Ascending aorta (tissue), 2 donors: ENCODE results near the gene LENG9. TPM values are rescaled to one million over a fixed set of nuclear protein-coding genes. Genes with fewer than 3 reads are reported as not detected.

Experiments
- DNase-seq, 2 donors: peaks; one replicate each; pipeline ENCODE4 v3.0.0-alpha.2; 2019; ENCODE audit warnings: low spot score in 2 of 2
- H3K27ac ChIP-seq, 2 donors: fragments of 200-600 bp; sonication (generic); one replicate each; pipeline ENCODE4 v1.5.1; 2016 to 2017; ENCODE audit warnings: mild to moderate bottlenecking in 1 of 2
- H3K27me3 ChIP-seq: fragments of 200-600 bp; sonication (generic); one replicate; pipeline ENCODE4 v1.5.1; 2017
- H3K36me3 ChIP-seq, 2 donors: fragments of 200-600 bp; sonication (generic); one replicate each; pipeline ENCODE4 v1.5.1; 2016
- H3K4me1 ChIP-seq, 2 donors: fragments of 200-600 bp; sonication (generic); one replicate each; pipeline ENCODE4 v1.5.1; 2016 to 2017; ENCODE audit warnings: mild to moderate bottlenecking in 1 of 2
- H3K4me3 ChIP-seq, 2 donors: fragments of 200-600 bp; sonication (generic); one replicate each; pipeline ENCODE4 v1.5.1; 2016 to 2017; ENCODE audit warnings: mild to moderate bottlenecking in 1 of 2
- H3K9me3 ChIP-seq, 2 donors: fragments of 200-600 bp; sonication (generic); one replicate each; pipeline ENCODE4 v1.5.1; 2016
- intact Hi-C: fragments of 100-400 bp; cut with DNase I; formaldehyde crosslinking; loops from one replicate; pipeline ENCODE4 v1.15.1; 2023
- total RNA-seq: library from RNA; depleted of rRNA; stranded (reverse); fragments of >200 nt; gene quantifications from one replicate; pipeline ENCODE4 v1.1.0, GENCODE V29; 2016
- TF ChIP-seq, protein P1 (sequence below), 3 experiments: fragments of 200-600 bp in 2 of 3; fragments of 450-650 bp in 1 of 3; sonication (generic) in 2 of 3; IDR thresholded peaks; one replicate each; pipeline ENCODE4 v1.5.1; 2016 to 2019; ENCODE audit warnings: antibody characterized with exemption in 3 of 3, mild to moderate bottlenecking in 1 of 3, moderate library complexity in 1 of 3

LENG9 gene
- total RNA-seq, 1 donor from 2014 or later: 10.1 TPM

DNA sequence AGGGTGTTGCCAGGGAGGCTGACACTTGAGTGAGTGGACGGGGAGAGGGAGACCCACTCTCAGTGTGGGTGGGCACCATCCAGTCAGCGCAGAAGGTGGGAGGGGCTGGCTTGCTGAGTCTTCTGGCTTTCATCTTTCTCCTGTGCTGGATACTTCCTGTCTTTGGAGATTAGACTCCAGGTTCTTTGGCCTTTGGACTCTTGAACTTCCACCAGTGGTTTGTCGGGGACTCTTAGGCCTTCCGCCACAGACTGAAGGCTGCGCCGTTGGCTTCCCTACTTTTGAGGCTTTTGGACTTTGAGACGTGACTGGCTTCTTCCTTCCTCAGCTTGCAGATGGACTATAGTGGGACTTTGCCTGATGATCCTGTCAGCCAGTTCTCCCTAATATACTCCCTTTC, 18.8 kb downstream of the LENG9 start:
- TF ChIP-seq, protein P1, sequence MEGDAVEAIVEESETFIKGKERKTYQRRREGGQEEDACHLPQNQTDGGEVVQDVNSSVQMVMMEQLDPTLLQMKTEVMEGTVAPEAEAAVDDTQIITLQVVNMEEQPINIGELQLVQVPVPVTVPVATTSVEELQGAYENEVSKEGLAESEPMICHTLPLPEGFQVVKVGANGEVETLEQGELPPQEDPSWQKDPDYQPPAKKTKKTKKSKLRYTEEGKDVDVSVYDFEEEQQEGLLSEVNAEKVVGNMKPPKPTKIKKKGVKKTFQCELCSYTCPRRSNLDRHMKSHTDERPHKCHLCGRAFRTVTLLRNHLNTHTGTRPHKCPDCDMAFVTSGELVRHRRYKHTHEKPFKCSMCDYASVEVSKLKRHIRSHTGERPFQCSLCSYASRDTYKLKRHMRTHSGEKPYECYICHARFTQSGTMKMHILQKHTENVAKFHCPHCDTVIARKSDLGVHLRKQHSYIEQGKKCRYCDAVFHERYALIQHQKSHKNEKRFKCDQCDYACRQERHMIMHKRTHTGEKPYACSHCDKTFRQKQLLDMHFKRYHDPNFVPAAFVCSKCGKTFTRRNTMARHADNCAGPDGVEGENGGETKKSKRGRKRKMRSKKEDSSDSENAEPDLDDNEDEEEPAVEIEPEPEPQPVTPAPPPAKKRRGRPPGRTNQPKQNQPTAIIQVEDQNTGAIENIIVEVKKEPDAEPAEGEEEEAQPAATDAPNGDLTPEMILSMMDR (IDR thresholded peaks at IDR 0.05): no peak
- H3K27ac ChIP-seq: no peak overlapping the region
- no peak for DNase-seq
- H3K4me3 ChIP-seq: no peak overlapping the region
- H3K9me3 ChIP-seq: no peaks in the 10 kb centered on the region
- no peaks in the 10 kb centered on the region for H3K27me3 ChIP-seq
- intact Hi-C loops: loop anchor here (5.0 to 10.0 kb wide), 3 partner anchors 577 to 1870 kb away; partner anchors contain the start of genes MYADM and ZSCAN5A
- H3K4me1 ChIP-seq: peaks cover 0 to 9% of the 10 kb centered on the region in 2 donors
- peaks cover 0 to 21% of the 10 kb centered on the region in 2 donors for H3K36me3 ChIP-seq

DNA sequence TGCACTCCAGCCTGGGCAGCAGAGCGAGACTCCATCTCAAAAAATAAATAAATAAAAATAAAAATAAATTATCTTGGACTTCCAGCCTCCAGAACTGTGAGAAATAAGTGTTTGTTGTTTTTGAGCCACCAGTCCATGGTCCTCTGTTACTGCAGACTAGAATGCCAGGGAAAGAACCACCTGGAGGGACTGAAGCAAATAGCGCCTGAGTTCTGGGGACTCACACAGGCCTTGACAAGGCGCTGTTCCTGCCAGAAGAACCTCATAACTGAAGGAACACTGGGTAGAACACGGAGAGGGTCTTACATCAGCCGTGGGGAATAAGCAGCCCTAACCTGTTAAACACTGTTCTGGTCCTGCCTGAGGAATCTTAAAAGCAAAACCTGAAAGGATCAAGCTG, 22.9 kb downstream of the LENG9 start:
- Histone ChIP-seq H3K4me1 (no peaks in the 10 kb centered on the region), H3K27ac (no peak overlapping the region), H3K27me3 (no peaks in the 10 kb centered on the region), H3K4me3 (no peak overlapping the region), H3K36me3 (peaks cover 0 to 17% of the 10 kb centered on the region in 2 donors), H3K9me3 (no peaks in the 10 kb centered on the region)
- intact Hi-C loops: loop anchor here (10.0 kb wide), 1 partner anchor 1874 kb away; the partner anchor contains the start of gene ZSCAN5A
- DNase-seq: no peak
- TF ChIP-seq, protein P1 (IDR thresholded peaks at IDR 0.05): no peak

DNA sequence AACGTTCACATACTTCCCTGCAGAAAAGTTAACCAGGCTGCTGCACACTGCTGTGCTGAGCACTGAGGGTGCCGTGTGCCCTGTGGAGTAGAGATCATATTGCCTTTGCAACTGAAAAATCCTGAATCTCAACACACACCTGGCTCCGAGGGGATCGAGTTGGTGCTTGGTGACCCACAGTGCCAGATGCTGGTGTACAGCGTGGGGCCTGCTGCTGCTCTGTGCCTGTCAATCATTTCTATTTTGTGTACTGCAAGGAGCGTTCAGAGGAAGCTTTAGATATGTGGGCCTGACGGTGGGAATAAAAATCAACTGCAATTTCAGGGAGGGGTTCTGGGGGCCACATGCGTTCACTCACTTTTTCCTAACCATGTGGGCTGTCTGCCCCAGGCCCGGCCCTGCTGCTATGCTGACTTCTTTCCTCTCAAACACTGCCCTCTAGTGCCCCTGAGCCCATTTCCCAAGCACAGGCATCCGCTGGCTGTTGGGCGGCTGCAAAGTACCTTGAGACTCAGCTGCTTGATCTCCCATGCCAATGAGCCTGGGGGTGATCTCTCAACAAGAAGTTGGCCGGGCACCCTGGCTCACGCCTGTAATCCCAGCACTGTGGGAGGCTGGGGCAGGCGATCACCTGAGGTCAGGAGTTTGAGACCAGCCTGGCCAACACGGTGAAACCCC, 24.3 kb downstream of the LENG9 start:
- no peak for DNase-seq

DNA sequence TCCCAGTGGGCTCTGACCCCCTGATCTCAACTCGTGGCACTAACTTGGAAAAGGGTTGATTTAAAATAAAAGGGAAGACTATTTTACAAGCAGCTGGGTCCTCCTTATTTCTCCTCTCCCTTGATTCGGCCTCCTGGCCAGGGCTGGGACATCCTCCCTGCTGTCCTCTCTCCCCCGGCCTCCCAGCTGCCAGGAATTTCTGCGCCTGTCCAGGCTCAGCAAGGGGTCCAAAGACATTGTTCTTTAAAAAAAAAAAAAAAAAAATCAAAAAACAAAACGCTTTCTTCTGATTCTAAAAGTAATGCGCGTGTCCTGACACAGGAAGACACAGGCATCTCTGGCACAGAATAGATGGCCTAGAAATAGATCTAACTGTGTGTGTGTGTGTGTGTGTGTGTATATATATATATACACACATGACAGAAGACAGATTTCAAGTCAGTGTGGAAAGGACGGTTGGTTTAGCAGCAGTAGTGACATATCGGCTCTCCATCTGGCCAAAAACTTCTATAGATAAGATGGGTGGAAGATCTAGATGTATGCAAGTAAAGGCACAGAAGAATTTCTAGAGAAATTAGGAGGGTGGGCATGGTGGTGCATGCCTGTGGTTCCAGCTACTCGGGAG, 26.8 kb downstream of the LENG9 start:
- intact Hi-C loops: no loop called here

More for the DNA sequence above, 24.3 kb downstream of the LENG9 start:
- no peaks in the 10 kb centered on the region for H3K9me3 ChIP-seq
- peaks cover 0 to 8% of the 10 kb centered on the region in 2 donors for H3K36me3 ChIP-seq
- TF ChIP-seq, protein P1 (IDR thresholded peaks at IDR 0.05): peak in 2 of 3 experiments; percentile 12 to 18
- H3K27me3 ChIP-seq: no peaks in the 10 kb centered on the region
- H3K4me1 ChIP-seq: no peaks in the 10 kb centered on the region
- no peak overlapping the region for H3K4me3 ChIP-seq
- intact Hi-C loops: no loop called here
- H3K27ac ChIP-seq: no peak overlapping the region

DNA sequence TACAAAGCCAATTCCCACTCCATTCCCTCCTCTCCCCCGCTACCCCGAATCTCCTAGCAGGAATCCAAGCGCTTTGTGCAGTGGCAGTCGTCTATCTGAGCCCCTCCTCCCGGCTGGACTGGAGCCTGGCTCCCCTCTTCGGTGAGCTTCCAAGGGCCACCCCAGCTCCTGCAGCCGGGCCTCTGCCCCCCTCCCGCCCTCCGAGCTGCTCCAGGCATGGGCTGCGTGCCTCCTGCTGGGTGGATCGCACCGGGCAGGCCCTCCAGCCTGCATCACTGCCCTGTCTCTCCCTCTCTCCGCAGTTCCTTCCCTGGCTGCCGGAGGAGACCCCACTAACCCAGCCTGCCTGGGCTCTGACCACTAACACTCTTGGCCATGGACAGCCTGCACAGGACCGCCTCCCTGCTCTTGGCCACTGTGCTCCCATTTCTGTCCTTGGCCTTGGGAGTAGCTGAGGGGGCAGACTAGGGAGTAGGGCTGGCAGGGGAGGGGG, 27.5 kb downstream of the LENG9 start:
- Histone ChIP-seq H3K4me1 (no peaks in the 10 kb centered on the region), H3K27ac (no peak overlapping the region), H3K36me3 (no peaks in the 10 kb centered on the region), H3K4me3 (no peak overlapping the region), H3K9me3 (no peaks in the 10 kb centered on the region), H3K27me3 (no peaks in the 10 kb centered on the region)
- DNase-seq: no peak
- intact Hi-C loops: no loop called here
- TF ChIP-seq, protein P1 (IDR thresholded peaks at IDR 0.05): no peak

More for the DNA sequence above, 26.8 kb downstream of the LENG9 start:
- TF ChIP-seq, protein P1 (IDR thresholded peaks at IDR 0.05): no peak
- H3K4me1 ChIP-seq: no peaks in the 10 kb centered on the region
- no peaks in the 10 kb centered on the region for H3K27me3 ChIP-seq
- DNase-seq: no peak
- no peaks in the 10 kb centered on the region for H3K36me3 ChIP-seq
- no peak overlapping the region for H3K27ac ChIP-seq
- no peaks in the 10 kb centered on the region for H3K9me3 ChIP-seq
- no peak overlapping the region for H3K4me3 ChIP-seq
